ENCODE measurements around the gene JADE2.
"Not testable (repeated sequence)": the region's sequence is repeated elsewhere in the genome, so short reads cannot be mapped to it uniquely, and the experiment has no call there.

The JADE2 gene

DNA sequence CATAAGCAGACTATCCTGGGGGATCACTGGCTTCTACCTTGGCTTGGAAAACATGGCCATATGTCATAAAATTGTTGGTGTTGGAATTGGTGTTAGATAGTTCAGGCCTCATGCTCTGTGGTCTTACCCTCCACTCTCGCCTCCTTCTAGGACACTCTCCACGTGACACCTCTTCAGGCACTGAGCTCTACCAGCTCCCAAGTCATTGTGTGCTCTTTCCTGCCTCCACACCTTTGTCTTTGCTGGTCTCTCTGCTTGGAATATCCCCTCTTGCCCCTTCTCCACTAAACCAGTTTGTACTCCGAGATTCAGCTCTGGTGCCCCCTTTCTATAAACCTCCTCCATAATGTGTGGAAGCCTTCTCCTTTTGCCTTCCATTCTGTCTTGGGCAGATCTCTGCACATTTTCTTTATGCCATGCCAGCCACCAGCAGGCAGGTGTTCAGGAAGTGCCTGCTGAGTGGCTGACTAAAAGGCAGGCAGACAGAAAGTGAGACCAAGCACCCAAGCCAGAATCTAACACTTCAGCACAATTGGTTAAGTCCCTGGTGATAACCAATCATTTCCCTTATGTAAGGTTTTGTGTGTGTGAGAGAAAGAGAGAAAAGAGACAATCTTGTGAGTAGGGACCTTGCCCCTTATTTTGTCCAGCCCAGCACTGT, 69.5 kb downstream of the JADE2 start:
- DNase-seq: peak in 1 of 2 donors; percentile 18

DNA sequence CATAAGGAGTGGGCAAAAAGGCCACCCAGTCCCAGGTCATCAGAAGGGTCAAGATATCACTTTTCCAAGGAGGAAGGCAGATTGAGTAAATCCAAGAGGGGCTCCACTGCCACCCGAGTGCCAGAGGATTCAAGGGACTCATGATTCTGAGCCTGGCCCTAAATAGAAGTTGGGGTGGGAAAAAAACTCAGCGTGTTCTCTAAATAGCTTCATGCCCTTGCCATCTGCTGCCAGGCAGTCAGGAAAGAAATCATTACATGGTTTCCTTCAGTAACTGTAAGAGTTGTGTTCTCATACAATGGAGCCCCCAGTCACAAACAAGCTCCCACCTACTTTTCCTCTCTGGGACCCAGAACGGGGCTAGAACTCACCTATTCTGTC, 70.0 kb downstream of the JADE2 start:
- DNase-seq: no peak

DNA sequence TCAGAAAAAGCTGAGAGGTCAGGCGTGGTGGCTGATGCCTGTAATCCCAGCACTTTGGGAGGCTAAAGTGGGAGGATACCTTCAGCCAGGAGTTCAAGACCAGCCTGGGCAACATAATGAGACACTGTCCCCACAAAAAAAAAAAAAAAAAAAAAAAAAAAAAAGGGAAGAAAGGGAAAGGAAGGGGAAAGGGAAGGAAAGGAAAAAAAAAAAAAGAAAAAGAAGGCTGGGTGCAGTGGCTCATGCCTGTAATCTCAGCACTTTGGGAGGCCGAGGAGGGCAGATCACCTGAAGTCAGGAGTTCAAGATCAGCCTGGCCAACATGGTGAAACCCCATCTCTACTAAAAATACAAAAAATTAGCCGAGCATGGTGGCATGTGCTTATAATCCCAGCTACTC, 74.3 kb downstream of the JADE2 start:
- DNase-seq: not testable (repeated sequence)

DNA sequence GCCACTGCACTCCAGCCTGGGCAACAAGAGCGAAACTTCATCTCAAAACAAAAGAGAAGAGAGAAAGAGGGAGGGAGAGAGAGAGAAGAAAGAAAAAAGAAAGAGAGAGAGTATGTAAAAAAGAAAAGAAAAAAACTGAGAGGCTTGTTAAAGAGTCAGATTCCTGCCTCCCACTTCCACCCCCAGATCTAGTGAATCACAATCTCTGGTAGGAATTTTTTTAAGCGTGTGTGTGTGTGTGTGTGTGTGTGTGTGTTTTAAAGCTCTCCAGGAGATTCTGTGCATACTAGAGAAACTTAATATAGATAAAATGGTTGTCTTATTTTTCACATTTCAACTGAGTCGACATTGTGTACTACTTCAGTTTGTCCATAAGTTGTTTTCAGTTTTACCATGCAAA, 75.1 kb downstream of the JADE2 start:
- DNase-seq: no peak

- no peak for DNase-seq
These were observed 77.6 kb downstream of the JADE2 start for GRCh38 chr5:134603059-134603458.

- peak in 1 of 2 donors; percentile 3 for DNase-seq
These were observed 79.4 kb downstream of the JADE2 start for GRCh38 chr5:134604908-134605307.

DNA sequence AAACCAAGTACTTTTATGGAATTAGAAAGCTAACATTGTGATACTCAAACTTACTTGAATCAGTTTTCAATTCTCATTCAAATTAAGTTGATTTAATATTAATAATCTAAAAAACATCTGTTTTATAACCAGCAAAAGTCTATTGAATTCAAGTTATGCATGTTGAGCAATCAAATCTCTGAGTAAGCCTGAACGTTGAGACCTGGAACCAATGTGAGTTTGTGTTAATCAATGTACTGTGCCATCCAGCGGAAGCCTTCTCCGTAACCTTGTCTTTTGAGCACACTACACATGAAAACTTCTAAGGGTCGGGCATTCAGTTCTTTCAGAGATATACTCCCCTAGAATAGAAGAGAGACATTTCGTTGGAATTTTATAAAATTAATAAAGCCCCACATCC, 81.3 kb downstream of the JADE2 start:
- no peak for DNase-seq

DNA sequence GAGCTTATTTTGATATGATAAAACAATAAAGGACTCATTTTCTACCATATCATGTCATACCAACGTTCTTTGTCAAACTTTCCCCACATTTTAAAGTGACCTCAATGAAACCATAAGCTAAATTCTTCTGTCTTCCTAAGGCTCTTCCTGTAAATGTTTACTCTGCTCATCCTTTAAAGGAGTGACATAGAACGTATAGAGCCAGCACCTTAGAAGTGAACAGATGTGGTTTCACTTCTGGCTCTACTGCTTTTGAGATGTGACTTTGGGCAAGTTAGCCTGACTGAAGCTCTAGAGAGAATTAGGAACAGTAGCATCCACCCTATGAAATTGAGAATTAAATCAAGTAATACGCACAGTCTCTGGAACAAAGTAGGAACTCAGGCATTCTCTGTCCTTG, 83.1 kb downstream of the JADE2 start:
- DNase-seq: no peak

DNA sequence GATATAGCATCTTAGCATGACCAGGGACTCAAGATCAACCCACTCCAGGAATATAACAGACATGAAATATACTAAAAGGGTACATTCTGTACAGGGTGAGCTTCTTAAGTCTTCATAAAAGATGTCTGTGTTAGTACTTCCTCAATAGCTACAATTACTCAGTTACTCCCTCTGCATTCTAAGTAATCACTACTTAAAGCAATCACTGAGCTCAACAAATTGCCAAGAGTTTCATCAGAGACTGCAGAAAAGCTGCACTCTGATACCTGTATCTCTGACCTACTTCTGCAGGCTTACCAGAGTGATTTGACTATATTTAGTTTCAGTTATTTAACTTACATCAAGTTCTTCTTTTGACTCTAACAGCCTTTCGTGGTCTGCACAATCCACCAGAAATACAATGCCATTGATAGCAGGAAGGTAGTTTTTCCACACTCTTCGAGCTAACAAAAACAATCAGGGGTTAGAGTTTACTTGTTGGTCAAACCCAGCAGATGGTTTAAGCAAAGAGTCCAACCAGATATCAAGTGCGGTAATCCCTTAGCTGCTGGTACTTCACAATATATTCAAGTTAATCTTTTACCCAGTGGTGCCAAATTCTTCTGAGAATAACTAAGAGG, 83.9 kb downstream of the JADE2 start:
- DNase-seq: no peak

GRCh38 chr5:134610725-134611124, 85.3 kb downstream of the JADE2 start:
- DNase-seq: no peak

DNA sequence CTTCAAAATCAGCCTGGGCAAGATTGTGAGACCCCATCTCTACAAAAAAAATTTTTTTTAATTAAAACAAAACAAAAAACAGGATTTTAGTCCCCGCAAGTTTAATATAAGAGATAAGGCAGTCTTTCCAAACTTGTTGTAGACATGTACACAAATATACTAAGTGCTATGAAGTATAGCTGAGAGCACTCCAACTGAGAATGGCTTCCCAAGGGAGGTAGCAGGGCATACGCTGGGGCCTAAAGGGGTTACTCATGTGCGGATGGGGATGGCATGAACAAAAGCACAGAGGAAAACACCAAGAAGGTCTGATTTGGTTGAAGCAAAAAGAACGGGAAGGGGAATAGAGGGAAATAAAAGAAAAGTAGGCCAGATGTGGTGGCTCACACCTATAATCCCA, 86.0 kb downstream of the JADE2 start:
- no peak for DNase-seq

DNA sequence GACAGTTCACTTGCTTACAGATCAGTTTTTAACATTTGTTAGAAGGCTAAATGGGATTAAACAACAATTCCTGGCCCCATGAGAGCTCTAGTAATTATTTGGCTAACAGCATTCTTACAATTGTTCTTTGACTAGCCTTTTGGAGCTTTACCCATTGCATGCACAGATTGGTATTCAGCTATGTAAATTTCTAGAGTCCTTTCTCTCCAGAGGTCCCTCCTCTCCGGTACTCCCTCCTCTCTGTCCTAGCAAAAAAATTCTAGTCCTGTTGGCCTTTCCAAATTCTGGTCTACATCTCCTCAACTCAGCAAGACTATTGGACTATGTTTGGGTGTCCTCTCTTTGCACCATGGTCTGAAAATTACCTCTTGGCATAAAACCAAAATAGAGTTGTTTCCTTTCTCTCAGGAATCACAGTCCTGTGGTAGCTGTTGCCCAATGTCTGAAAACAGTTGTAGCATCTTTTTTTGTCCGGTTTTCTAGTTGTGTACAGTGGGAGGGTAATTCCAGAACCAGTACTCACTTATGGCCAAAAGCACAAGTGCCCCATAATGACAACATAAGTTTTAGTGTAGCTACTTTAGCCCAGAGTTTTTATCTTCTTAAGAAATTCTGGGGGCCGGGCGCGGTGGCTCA, 89.1 kb downstream of the JADE2 start:
- no peak for DNase-seq

- no peak for DNase-seq
These were observed 95.2 kb downstream of the JADE2 start for GRCh38 chr5:134620634-134621033.

- DNase-seq: no peak
These were observed 100.1 kb downstream of the JADE2 start for GRCh38 chr5:134625559-134625958.

- DNase-seq: no peak
These were observed 101.0 kb downstream of the JADE2 start for GRCh38 chr5:134626369-134627014.

Measured in bone marrow (tissue), 2 donors.